ENCODE results near the gene COL6A2. TPM values are rescaled to one million over a fixed set of nuclear protein-coding genes. Genes with fewer than 3 reads are reported as not detected.
"Not testable (repeated sequence)": the region's sequence is repeated elsewhere in the genome, so short reads cannot be mapped to it uniquely, and the experiment has no call there.

The COL6A2 gene
- total RNA-seq, 6 experiments from 2014 or later, result 17.3 to 81.7 (median 38.4) TPM

- TF ChIP-seq POLR2A (IDR thresholded peaks at IDR 0.05) (no peak), CTCF (IDR thresholded peaks at IDR 0.05) (no peak)
- no peaks in the 10 kb centered on the region for H3K36me3 ChIP-seq
- H3K4me1 ChIP-seq, result no peaks in the 10 kb centered on the region
- ATAC-seq, result no peak
- no peaks in the 10 kb centered on the region for H3K9me3 ChIP-seq
- no peak overlapping the region for H3K27ac ChIP-seq
- intact Hi-C loops (cut with DNase I), result loop anchor here in 1 of 2 donors (10.0 kb wide), 1 partner anchor 64 kb away; no protein-coding TSS in a partner anchor
- 63% methylated on average over 6 of the region's 14 CpGs for WGBS (ENCODE audit: insufficient coverage, low coverage, low lambda C conversion rate, missing lambda C conversion rate)
- no peak overlapping the region for H3K4me3 ChIP-seq
- DNase-seq, result no peak
- H3K27me3 ChIP-seq, result no peaks in the 10 kb centered on the region
These were observed 29.3 kb upstream of the COL6A2 start for GRCh38 chr21:46068516-46069079.

- TF ChIP-seq CTCF (IDR thresholded peaks at IDR 0.05), result no peak
- no peak for TF ChIP-seq POLR2A (IDR thresholded peaks at IDR 0.05)
- intact Hi-C loops (cut with DNase I), result loop anchor here in 1 of 2 donors (10.0 kb wide), 1 partner anchor 64 kb away; no protein-coding TSS in a partner anchor
- DNase-seq (no peak), ATAC-seq (no peak)
- no peak overlapping the region for H3K4me3 ChIP-seq
- H3K27ac ChIP-seq, result no peak overlapping the region
- H3K4me1 ChIP-seq, result no peaks in the 10 kb centered on the region
- H3K9me3 ChIP-seq, result no peaks in the 10 kb centered on the region
- H3K36me3 ChIP-seq, result no peaks in the 10 kb centered on the region
- 82% methylated on average over 3 of the region's 13 CpGs for WGBS (ENCODE audit: insufficient coverage, low coverage, low lambda C conversion rate, missing lambda C conversion rate)
- H3K27me3 ChIP-seq, result no peaks in the 10 kb centered on the region
These were observed 28.7 kb upstream of the COL6A2 start for GRCh38 chr21:46069166-46069565.

- Histone ChIP-seq H3K4me1 (no peaks in the 10 kb centered on the region), H3K4me3 (no peak overlapping the region), H3K36me3 (no peaks in the 10 kb centered on the region), H3K27me3 (no peaks in the 10 kb centered on the region), H3K27ac (no peak overlapping the region), H3K9me3 (no peaks in the 10 kb centered on the region)
- DNase-seq (peak in 2 of 3 donors; percentile 37), ATAC-seq (no peak)
- intact Hi-C loops (cut with DNase I), result loop anchor here in 1 of 2 donors (10.0 kb wide), 1 partner anchor 65 kb away; no protein-coding TSS in a partner anchor
- TF ChIP-seq POLR2A (IDR thresholded peaks at IDR 0.05), result no peak
- no peak for TF ChIP-seq CTCF (IDR thresholded peaks at IDR 0.05)
- 80% methylated on average over 13 of the region's 21 CpGs for WGBS (ENCODE audit: insufficient coverage, low coverage, low lambda C conversion rate, missing lambda C conversion rate)
These were observed 28.1 kb upstream of the COL6A2 start for GRCh38 chr21:46069719-46070279.

GRCh38 chr21:46071082-46071481 is 26.8 kb upstream of the COL6A2 start:
- intact Hi-C loops (cut with DNase I), result no loop called here
- WGBS (ENCODE audit: insufficient coverage, low coverage, low lambda C conversion rate, missing lambda C conversion rate), result 82% methylated on average over 4 of the region's 13 CpGs
- no peak overlapping the region for H3K27ac ChIP-seq
- ATAC-seq, result no peak
- no peaks in the 10 kb centered on the region for H3K4me1 ChIP-seq
- H3K27me3 ChIP-seq, result no peaks in the 10 kb centered on the region
- H3K36me3 ChIP-seq, result no peaks in the 10 kb centered on the region
- no peaks in the 10 kb centered on the region for H3K9me3 ChIP-seq
- TF ChIP-seq POLR2A (IDR thresholded peaks at IDR 0.05) (no peak), CTCF (IDR thresholded peaks at IDR 0.05) (no peak)
- no peak overlapping the region for H3K4me3 ChIP-seq
- peak in 2 of 3 donors; percentile 31 for DNase-seq

- H3K27me3 ChIP-seq; ATAC-seq; H3K27ac ChIP-seq; H3K9me3 ChIP-seq; H3K36me3 ChIP-seq; H3K4me1 ChIP-seq; intact Hi-C loops (cut with DNase I); H3K4me3 ChIP-seq: not testable (repeated sequence)
- WGBS (ENCODE audit: insufficient coverage, low coverage, low lambda C conversion rate, missing lambda C conversion rate), result 66% methylated on average over 6 of the region's 8 CpGs
- peak in 1 of 3 donors; percentile 15 for DNase-seq
These were observed 21.2 kb upstream of the COL6A2 start for GRCh38 chr21:46076724-46077123.

Measured in right lobe of liver (tissue), 6 donors.